Tibial nerve (tissue), 4 donors: ENCODE results near the gene EBF3.

ENCODE experiments used
- EP300 ChIP-seq, 2 donors: sonication (generic); formaldehyde crosslinking; IDR thresholded peaks; one replicate each; pipeline ENCODE4 v1.6.1; 2017; ENCODE audit warnings: antibody characterized with exemption in 2 of 2, mild to moderate bottlenecking in 1 of 2
- POLR2A ChIP-seq, 2 donors: fragments of 450-650 bp; IDR thresholded peaks; one replicate each; pipeline ENCODE4 v1.6.1; 2017; ENCODE audit warnings: antibody characterized with exemption in 2 of 2, mild to moderate bottlenecking in 2 of 2, moderate library complexity in 2 of 2
- TF ChIP-seq, protein P1 (sequence below), 5 experiments: fragments of 200-600 bp in 3 of 5; fragments of 450-650 bp in 2 of 5; sonication (generic) in 3 of 5; IDR thresholded peaks; one replicate each; pipeline ENCODE4 v1.5.1; 2016 to 2019; ENCODE audit warnings: antibody characterized with exemption in 5 of 5, mild to moderate bottlenecking in 3 of 5, moderate library complexity in 2 of 5

DNA sequence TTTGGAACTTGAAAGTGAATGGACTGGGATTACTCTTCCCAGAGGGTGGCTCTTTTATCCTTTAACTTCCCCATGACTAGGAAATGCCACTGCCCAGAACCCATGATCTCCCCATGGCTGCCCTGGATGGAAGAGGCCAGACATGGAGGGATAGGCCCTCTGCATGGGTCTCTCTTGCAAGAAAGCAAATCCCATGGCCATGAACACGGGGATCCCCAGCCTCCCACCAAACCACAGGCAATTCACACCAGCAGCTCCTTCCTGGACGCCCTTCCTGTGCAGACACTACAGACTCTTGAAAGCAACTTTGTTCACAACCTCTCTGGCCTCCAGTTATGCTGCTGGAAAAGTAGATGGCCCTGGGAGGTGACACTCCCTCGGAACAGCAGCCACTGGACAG is 55.0 kb downstream of the EBF3 start:
- TF ChIP-seq, protein P1, sequence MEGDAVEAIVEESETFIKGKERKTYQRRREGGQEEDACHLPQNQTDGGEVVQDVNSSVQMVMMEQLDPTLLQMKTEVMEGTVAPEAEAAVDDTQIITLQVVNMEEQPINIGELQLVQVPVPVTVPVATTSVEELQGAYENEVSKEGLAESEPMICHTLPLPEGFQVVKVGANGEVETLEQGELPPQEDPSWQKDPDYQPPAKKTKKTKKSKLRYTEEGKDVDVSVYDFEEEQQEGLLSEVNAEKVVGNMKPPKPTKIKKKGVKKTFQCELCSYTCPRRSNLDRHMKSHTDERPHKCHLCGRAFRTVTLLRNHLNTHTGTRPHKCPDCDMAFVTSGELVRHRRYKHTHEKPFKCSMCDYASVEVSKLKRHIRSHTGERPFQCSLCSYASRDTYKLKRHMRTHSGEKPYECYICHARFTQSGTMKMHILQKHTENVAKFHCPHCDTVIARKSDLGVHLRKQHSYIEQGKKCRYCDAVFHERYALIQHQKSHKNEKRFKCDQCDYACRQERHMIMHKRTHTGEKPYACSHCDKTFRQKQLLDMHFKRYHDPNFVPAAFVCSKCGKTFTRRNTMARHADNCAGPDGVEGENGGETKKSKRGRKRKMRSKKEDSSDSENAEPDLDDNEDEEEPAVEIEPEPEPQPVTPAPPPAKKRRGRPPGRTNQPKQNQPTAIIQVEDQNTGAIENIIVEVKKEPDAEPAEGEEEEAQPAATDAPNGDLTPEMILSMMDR (IDR thresholded peaks at IDR 0.05), result no peak
- TF ChIP-seq EP300 (IDR thresholded peaks at IDR 0.05) (no peak), POLR2A (IDR thresholded peaks at IDR 0.05) (no peak)
